T-cell (primary cell): ENCODE data around the gene ABCD2. TPM values are rescaled to one million over a fixed set of nuclear protein-coding genes. Genes with fewer than 3 reads are reported as not detected.
A peak's percentile ranks its signal among the peaks of the same experiment; 100 is the strongest.

ENCODE experiments used
- ATAC-seq, 4 experiments: fragments of 200-7000 bp in 3 of 4; fragments of 150-1000 bp in 1 of 4; cut with Tn5 transposase; replicated peaks in 1 of 4; 1 replicate in 3 of 4; 2 replicates in 1 of 4; pipeline ENCODE4 v1.10.0; 2021; ENCODE audit warnings: moderate library complexity in 3 of 4, mild to moderate bottlenecking in 2 of 4, moderate number of reproducible peaks in 1 of 4
- CTCF ChIA-PET, 2 donors: fragments of 300-600 bp; sonication (Branson Sonifier 250); formaldehyde crosslinking; loops; one replicate each; lab custom pipeline; 2022; ENCODE audit warnings: antibody characterized with exemption in 2 of 2; lab: Charles Lee
- POLR2A ChIA-PET, 2 donors: fragments of 300-600 bp; sonication (Branson Sonifier 250); formaldehyde crosslinking; loops; one replicate each; lab custom pipeline; 2022; ENCODE audit warnings: antibody characterized with exemption in 2 of 2; lab: Charles Lee
- DNase-seq, 35 experiments: peaks; one replicate each; pipeline versions ENCODE4 v3.0.0 to v3.0.0-alpha.2; 2013 to 2023
- H3K27ac ChIP-seq: one replicate; pipeline ENCODE4 v1.5.1; 2013; ENCODE audit warnings: low read length
- H3K27me3 ChIP-seq, 2 experiments: replicated peaks in 1 of 2; 1 replicate in 1 of 2; 2 replicates in 1 of 2; pipeline versions ENCODE4 v1.6.1 to v1.7.0; 2013; ENCODE audit warnings: low read length in 1 of 2, mixed read lengths in 1 of 2; ENCODE audit not compliant: control insufficient read depth in 2 of 2, insufficient read depth in 2 of 2; ENCODE audit errors: extremely low read depth in 1 of 2
- H3K36me3 ChIP-seq, 2 donors: 1 replicate in 1 of 2; 2 replicates in 1 of 2; pipeline versions ENCODE4 v1.6.1 to v1.7.0; 2013; ENCODE audit warnings: low read length in 1 of 2; ENCODE audit not compliant: control insufficient read depth in 2 of 2, insufficient read depth in 1 of 2; ENCODE audit errors: extremely low read depth in 1 of 2
- H3K4me1 ChIP-seq, 2 experiments: 1 replicate in 1 of 2; 2 replicates in 1 of 2; pipeline versions ENCODE4 v1.6.1 to v1.7.0; 2013; ENCODE audit warnings: low read length in 2 of 2, mixed read lengths in 1 of 2; ENCODE audit not compliant: insufficient read depth in 2 of 2, control insufficient read depth in 1 of 2; ENCODE audit errors: extremely low read depth in 1 of 2
- H3K4me3 ChIP-seq, 2 donors: 1 replicate in 1 of 2; 2 replicates in 1 of 2; pipeline versions ENCODE4 v1.5.1 to v1.7.0; 2013; ENCODE audit warnings: mild to moderate bottlenecking in 2 of 2, low read length in 1 of 2, moderate library complexity in 1 of 2; ENCODE audit not compliant: control insufficient read depth in 1 of 2; ENCODE audit errors: extremely low read depth in 1 of 2
- H3K9me3 ChIP-seq: 2 replicates; pipeline ENCODE4 v1.7.0; 2013
- H3K27ac Mint-ChIP-seq, 2 donors: one replicate each; pipeline ENCODE4 v1.8.0; 2020 to 2021; ENCODE audit warnings: mild to moderate bottlenecking in 2 of 2, mixed read lengths in 2 of 2
- H3K27me3 Mint-ChIP-seq, 2 donors: one replicate each; pipeline ENCODE4 v1.8.0; 2021 to 2022; ENCODE audit warnings: mixed read lengths in 2 of 2
- H3K36me3 Mint-ChIP-seq: one replicate; pipeline ENCODE4 v1.8.0; 2021; ENCODE audit warnings: mixed read lengths
- H3K4me1 Mint-ChIP-seq, 3 donors: one replicate each; pipeline ENCODE4 v1.8.0; 2020 to 2022; ENCODE audit warnings: mixed read lengths in 3 of 3, mild to moderate bottlenecking in 1 of 3
- H3K4me3 Mint-ChIP-seq, 3 donors: one replicate each; pipeline ENCODE4 v1.8.0; 2020 to 2022; ENCODE audit warnings: mild to moderate bottlenecking in 3 of 3, mixed read lengths in 3 of 3, moderate library complexity in 3 of 3
- H3K9me3 Mint-ChIP-seq, 3 donors: one replicate each; pipeline ENCODE4 v1.8.0; 2020 to 2022; ENCODE audit warnings: mixed read lengths in 3 of 3
- WGBS: methylation state at CpG from one replicate; pipeline ENCODE4 v1.1.5; 2013; ENCODE audit warnings: missing lambda C conversion rate; ENCODE audit not compliant: insufficient coverage; 5-methylcytosine and 5-hydroxymethylcytosine counted together
- total RNA-seq, 35 experiments: library from RNA in 6 of 35; stranded (reverse) in 6 of 35; fragments of 120-200 nt in 1 of 35; gene quantifications; one replicate each; pipeline versions ENCODE4 v1.2.1 to v1.2.4 and lab custom pipeline; 2013 to 2026

Gene ABCD2
- total RNA-seq, 5 donors from 2014 or later (not counting 1 experiment from before 2014, with no cell fraction given), result 10.9 to 16.8 (median 14.7) TPM

GRCh38 chr12:39638178-39638577 lies 18.6 kb upstream of the ABCD2 start:
- H3K4me3 Mint-ChIP-seq, result no peak overlapping the region
- ChIA-PET CTCF (no interaction called here), POLR2A (interaction anchor here (0.8 kb wide), 2 partner anchors 10 to 17 kb away, joined by 3 to 8 read pairs; no protein-coding TSS in a partner anchor)
- no peaks in the 10 kb centered on the region for H3K9me3 ChIP-seq
- H3K27ac Mint-ChIP-seq, result no peak overlapping the region
- ATAC-seq, result no peak
- H3K4me3 ChIP-seq, result no peak overlapping the region
- no peaks in the 10 kb centered on the region for H3K27me3 Mint-ChIP-seq
- H3K4me1 ChIP-seq, result no peaks in the 10 kb centered on the region
- H3K36me3 Mint-ChIP-seq, result no peaks in the 10 kb centered on the region
- DNase-seq, result no peak
- no peaks in the 10 kb centered on the region for H3K36me3 ChIP-seq
- H3K4me1 Mint-ChIP-seq, result no peaks in the 10 kb centered on the region
- no peak overlapping the region for H3K27ac ChIP-seq
- H3K9me3 Mint-ChIP-seq, result no peaks in the 10 kb centered on the region
- H3K27me3 ChIP-seq, result no peaks in the 10 kb centered on the region

DNA sequence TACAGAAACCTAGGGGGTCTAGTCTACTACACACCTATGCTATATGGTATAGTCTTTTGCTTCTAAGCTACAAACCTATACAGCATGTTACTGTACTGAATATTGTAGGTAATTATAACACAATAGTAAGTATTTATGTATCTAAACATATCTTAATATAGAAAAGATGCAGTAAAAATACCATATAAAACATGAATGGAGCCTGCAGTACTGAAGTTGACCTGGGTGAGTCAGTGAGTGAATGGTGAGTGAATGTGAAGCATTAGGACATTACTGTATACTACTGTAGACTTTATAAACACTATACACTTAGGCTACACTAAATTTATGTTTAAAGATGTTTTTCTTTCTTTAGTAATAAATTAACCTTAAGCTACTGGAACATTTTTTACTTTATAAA lies 13.1 kb upstream of the ABCD2 start:
- peaks cover 7 to 23% of the 10 kb centered on the region in 2 experiments for H3K4me1 ChIP-seq
- ATAC-seq, result no peak
- CTCF ChIA-PET, result interaction anchor here in 1 of 2 donors (1.3 kb wide), 1 partner anchor 13 kb away, joined by 4 read pairs; the partner anchor contains the start of gene ABCD2

DNA sequence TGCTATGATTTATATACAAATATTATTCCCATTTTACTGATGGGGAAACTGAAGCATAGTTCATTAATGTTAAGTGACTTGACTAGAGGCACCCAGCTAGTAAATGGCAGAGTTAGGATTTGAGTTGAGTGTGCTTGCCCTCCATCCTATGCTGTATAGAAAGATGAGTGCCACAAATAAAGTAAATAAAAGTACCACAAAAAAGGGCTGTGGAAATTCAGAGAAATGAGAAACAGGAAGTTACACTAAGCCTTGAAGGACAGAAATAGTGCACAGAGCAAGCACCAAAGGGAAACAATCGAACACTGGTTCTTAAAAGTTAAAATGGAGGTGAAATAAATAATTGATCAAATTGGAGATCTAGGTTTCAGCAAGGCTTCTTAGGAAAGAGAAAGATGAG lies 9.2 kb upstream of the ABCD2 start:
- WGBS, result no CpG with 5 or more reads among the region's 1 CpG
- Mint-ChIP-seq H3K27me3 (no peaks in the 10 kb centered on the region), H3K36me3 (peaks cover 7% of the 10 kb centered on the region), H3K27ac (peak overlapping the region; percentile 92 to 94), H3K4me1 (peaks cover 54 to 56% (median 55%) of the 10 kb centered on the region in 3 donors), H3K9me3 (no peaks in the 10 kb centered on the region), H3K4me3 (peak overlapping the region; percentile 35 to 58 (median 46))
- no peaks in the 10 kb centered on the region for H3K9me3 ChIP-seq
- H3K36me3 ChIP-seq, result no peaks in the 10 kb centered on the region
- H3K4me3 ChIP-seq, result peak overlapping the region in 1 of 2 donors; percentile 4
- H3K27ac ChIP-seq, result peak overlapping the region; percentile 64
- ChIA-PET POLR2A (interaction anchor here (0.7 to 1.6 kb wide), 2 partner anchors 9 kb away, joined by 4 to 5 read pairs; partner anchors contain the start of gene ABCD2 (in 2 of the 2)), CTCF (interaction anchor here (0.5 to 1.7 kb wide), 6 partner anchors 9 to 200 kb away, joined by 3 to 10 read pairs (median 3); partner anchors contain the start of gene ABCD2 (in 2 of the 2))
- H3K27me3 ChIP-seq, result no peaks in the 10 kb centered on the region
- peak; percentile 90 to 95 (median 92) for ATAC-seq
- DNase-seq, result peak in 2 of 35 experiments; percentile 8 to 56
- peaks cover 7 to 31% of the 10 kb centered on the region in 2 experiments for H3K4me1 ChIP-seq

More for the DNA sequence above, 13.1 kb upstream of the ABCD2 start:
- Mint-ChIP-seq H3K36me3 (peaks cover 7% of the 10 kb centered on the region), H3K4me1 (peaks cover 28 to 30% (median 28%) of the 10 kb centered on the region in 3 donors), H3K27ac (no peak overlapping the region), H3K27me3 (no peaks in the 10 kb centered on the region), H3K9me3 (no peaks in the 10 kb centered on the region), H3K4me3 (no peak overlapping the region)
- Histone ChIP-seq H3K27ac (no peak overlapping the region), H3K27me3 (no peaks in the 10 kb centered on the region), H3K4me3 (no peak overlapping the region), H3K9me3 (no peaks in the 10 kb centered on the region), H3K36me3 (no peaks in the 10 kb centered on the region)
- DNase-seq, result no peak
- POLR2A ChIA-PET, result no interaction called here

- peak overlapping the region; percentile 64 for H3K27ac ChIP-seq
- no peaks in the 10 kb centered on the region for H3K9me3 ChIP-seq
- DNase-seq, result peak in 1 of 35 experiments; percentile 31
- peaks cover 58 to 61% (median 61%) of the 10 kb centered on the region in 3 donors for H3K4me1 Mint-ChIP-seq
- peaks cover 11 to 32% of the 10 kb centered on the region in 2 experiments for H3K4me1 ChIP-seq
- H3K4me3 ChIP-seq, result no peak overlapping the region
- no peaks in the 10 kb centered on the region for H3K27me3 ChIP-seq
- CTCF ChIA-PET, result interaction anchor here in 1 of 2 donors (1.0 to 1.1 kb wide), 2 partner anchors 8 to 22 kb away, joined by 3 read pairs; partner anchors contain the start of gene ABCD2
- ATAC-seq, result peak in 3 of 4 experiments; percentile 26 to 53 (median 45)
- H3K36me3 Mint-ChIP-seq, result peaks cover 7% of the 10 kb centered on the region
- H3K27me3 Mint-ChIP-seq, result no peaks in the 10 kb centered on the region
- H3K4me3 Mint-ChIP-seq, result peak overlapping the region in 2 of 3 donors; percentile 32 to 35
- H3K9me3 Mint-ChIP-seq, result no peaks in the 10 kb centered on the region
- 86% methylated on average over 1 of the region's 1 CpG for WGBS
- peak overlapping the region; percentile 89 to 94 for H3K27ac Mint-ChIP-seq
- POLR2A ChIA-PET, result interaction anchor here (0.6 to 1.6 kb wide), 3 partner anchors 8 to 10 kb away, joined by 3 to 4 read pairs (median 3); partner anchors contain the start of gene ABCD2 (in 2 of the 2)
- H3K36me3 ChIP-seq, result no peaks in the 10 kb centered on the region
These were observed 8.3 kb upstream of the ABCD2 start for GRCh38 chr12:39627914-39628313.

DNA sequence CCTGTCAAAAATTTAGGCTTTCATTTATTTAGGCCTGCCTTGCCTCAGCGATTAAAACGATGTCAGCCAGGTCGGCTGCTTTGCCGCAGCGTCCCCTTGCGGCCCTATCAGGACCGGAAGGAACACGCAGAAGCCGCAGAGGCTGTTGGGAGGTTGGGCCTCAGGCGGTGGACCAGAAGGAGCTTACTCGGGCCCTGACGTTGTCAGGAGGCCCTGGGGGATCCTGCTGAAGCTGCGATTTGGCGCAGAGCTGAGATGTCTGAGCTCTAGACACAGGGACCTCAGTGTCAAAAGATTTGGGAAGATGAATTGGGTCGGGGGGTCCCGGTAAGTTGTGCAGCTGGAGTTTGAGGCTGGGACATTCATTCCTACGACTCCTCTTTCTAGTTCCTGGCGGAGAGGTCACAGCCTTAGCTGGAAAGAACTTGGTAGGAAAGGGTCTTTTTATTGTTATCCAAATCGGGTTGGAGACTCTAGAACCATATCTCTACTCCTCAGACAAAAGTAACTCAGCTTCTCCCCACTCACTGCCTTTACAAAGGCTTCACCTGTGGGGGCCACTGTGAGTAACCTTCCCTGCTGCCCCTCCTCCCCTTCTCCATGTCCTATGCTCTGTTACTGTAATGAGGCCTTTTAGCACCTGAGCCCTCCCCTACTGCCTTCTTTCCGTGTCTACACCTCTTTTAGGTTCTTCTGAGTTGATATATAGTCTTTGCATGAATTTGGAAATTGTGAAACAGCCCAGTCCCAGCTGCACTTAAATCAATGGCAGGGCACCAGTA lies 6.6 kb upstream of the ABCD2 start:
- H3K36me3 Mint-ChIP-seq, result peaks cover 7% of the 10 kb centered on the region
- DNase-seq, result no peak
- H3K4me1 Mint-ChIP-seq, result peaks cover 75 to 76% (median 76%) of the 10 kb centered on the region in 3 donors
- CTCF ChIA-PET, result no interaction called here
- no peak overlapping the region for H3K27ac ChIP-seq
- ATAC-seq, result no peak
- no peaks in the 10 kb centered on the region for H3K27me3 ChIP-seq
- no peaks in the 10 kb centered on the region for H3K9me3 Mint-ChIP-seq
- H3K4me1 ChIP-seq, result peaks cover 25 to 47% of the 10 kb centered on the region in 2 experiments
- no peak overlapping the region for H3K4me3 Mint-ChIP-seq
- H3K27me3 Mint-ChIP-seq, result no peaks in the 10 kb centered on the region
- POLR2A ChIA-PET, result no interaction called here
- H3K4me3 ChIP-seq, result no peak overlapping the region
- H3K9me3 ChIP-seq, result no peaks in the 10 kb centered on the region
- peak overlapping the region; percentile 4 to 44 for H3K27ac Mint-ChIP-seq
- H3K36me3 ChIP-seq, result no peaks in the 10 kb centered on the region
- 98% methylated on average over 15 of the region's 20 CpGs for WGBS

DNA sequence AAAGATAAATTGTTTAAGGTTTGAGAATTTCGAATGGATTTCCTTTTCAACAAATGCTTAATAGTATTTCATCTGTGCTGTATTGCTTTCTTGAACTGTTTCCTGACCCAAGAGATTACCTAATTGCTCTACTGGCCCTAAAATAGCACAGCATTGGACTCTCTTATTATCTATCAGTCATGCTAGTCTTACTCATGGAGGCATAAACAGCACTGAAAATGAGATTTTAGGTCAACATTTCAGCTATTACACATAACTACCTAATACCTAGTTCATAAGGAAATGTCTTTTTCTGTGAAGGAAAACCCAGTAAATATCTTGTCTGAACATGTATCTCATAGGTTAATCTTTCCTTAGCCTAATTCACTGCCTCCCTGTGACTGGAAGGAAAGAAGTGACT lies 4.3 kb upstream of the ABCD2 start:
- H3K9me3 Mint-ChIP-seq, result no peaks in the 10 kb centered on the region
- no peaks in the 10 kb centered on the region for H3K36me3 ChIP-seq
- WGBS, result no CpG with 5 or more reads among the region's 1 CpG
- no peaks in the 10 kb centered on the region for H3K9me3 ChIP-seq
- peak overlapping the region; percentile 92 for H3K27ac ChIP-seq
- peaks cover 28 to 41% of the 10 kb centered on the region in 2 experiments for H3K4me1 ChIP-seq
- ATAC-seq, result no peak
- no peaks in the 10 kb centered on the region for H3K27me3 ChIP-seq
- DNase-seq, result no peak
- H3K4me3 Mint-ChIP-seq, result no peak overlapping the region
- H3K4me3 ChIP-seq, result no peak overlapping the region
- H3K27ac Mint-ChIP-seq, result peak overlapping the region; percentile 65 to 79
- CTCF ChIA-PET, result no interaction called here
- POLR2A ChIA-PET, result interaction anchor here in 1 of 2 donors (0.6 kb wide), 1 partner anchor 64 kb away, joined by 3 read pairs; no protein-coding TSS in a partner anchor
- peaks cover 61 to 62% (median 62%) of the 10 kb centered on the region in 3 donors for H3K4me1 Mint-ChIP-seq
- no peaks in the 10 kb centered on the region for H3K36me3 Mint-ChIP-seq
- H3K27me3 Mint-ChIP-seq, result no peaks in the 10 kb centered on the region
